Astrocyte (in vitro differentiated cells and primary cell): ENCODE data around the gene P3H4. TPM values are rescaled to one million over a fixed set of nuclear protein-coding genes. Genes with fewer than 3 reads are reported as not detected.

Experiments used
- DNase-seq: peaks from one replicate; pipeline ENCODE4 v3.0.0-alpha.2; 2010; ENCODE audit warnings: low read depth
- FAIRE-seq: peaks from 2 replicates; lab custom pipeline; 2011; peaks lifted over from hg19 to GRCh38; lab: Jason Lieb, UNC
- H2AFZ ChIP-seq: 2 replicates; pipeline ENCODE4 v1.6.0; 2012; ENCODE audit warnings: low read depth, low read length, inconsistent platforms
- H3K27ac ChIP-seq: 2 replicates; pipeline ENCODE4 v1.5.1; 2011; ENCODE audit warnings: low read depth, low read length, inconsistent platforms
- H3K27me3 ChIP-seq: 2 replicates; pipeline ENCODE4 v1.6.0; 2011; ENCODE audit warnings: low read length, inconsistent platforms; ENCODE audit not compliant: insufficient read depth
- H3K36me3 ChIP-seq: 2 replicates; pipeline ENCODE4 v1.5.1; 2011; ENCODE audit warnings: low read length, inconsistent platforms; ENCODE audit not compliant: insufficient read depth
- H3K4me1 ChIP-seq: 2 replicates; pipeline ENCODE4 v1.5.1; 2011; ENCODE audit warnings: low read length, inconsistent platforms; ENCODE audit not compliant: insufficient read depth
- H3K4me2 ChIP-seq: 2 replicates; pipeline ENCODE4 v1.6.0; 2012; ENCODE audit warnings: low read length, inconsistent platforms
- H3K4me3 ChIP-seq: 2 replicates; pipeline ENCODE4 v1.5.1; 2011; ENCODE audit warnings: low read depth, mild to moderate bottlenecking, low read length, inconsistent platforms; ENCODE audit not compliant: insufficient read depth
- H3K79me2 ChIP-seq: 2 replicates; pipeline ENCODE4 v1.6.0; 2012; ENCODE audit warnings: mild to moderate bottlenecking, low read length, inconsistent platforms; ENCODE audit not compliant: insufficient read depth
- H3K9ac ChIP-seq: 2 replicates; pipeline ENCODE4 v1.6.0; 2012; ENCODE audit warnings: mild to moderate bottlenecking, low read length, inconsistent platforms
- H3K9me3 ChIP-seq: 2 replicates; pipeline ENCODE4 v1.5.1; 2012; ENCODE audit warnings: low read depth, mild to moderate bottlenecking, low read length, inconsistent platforms; ENCODE audit not compliant: insufficient read depth
- H4K20me1 ChIP-seq: 2 replicates; pipeline ENCODE4 v1.6.0; 2012; ENCODE audit warnings: low read length, inconsistent platforms; ENCODE audit not compliant: insufficient read depth
- H3K27ac Mint-ChIP-seq: one replicate; pipeline ENCODE4 v1.8.0; 2021; ENCODE audit warnings: mild to moderate bottlenecking, mixed read lengths; ENCODE audit not compliant: unreplicated experiment
- H3K27me3 Mint-ChIP-seq: one replicate; pipeline ENCODE4 v1.8.0; 2021; ENCODE audit warnings: low read depth, mixed read lengths; ENCODE audit not compliant: unreplicated experiment
- H3K36me3 Mint-ChIP-seq: one replicate; pipeline ENCODE4 v1.8.0; 2021; ENCODE audit warnings: low read depth, mixed read lengths; ENCODE audit not compliant: unreplicated experiment
- H3K4me1 Mint-ChIP-seq: one replicate; pipeline ENCODE4 v1.8.0; 2021; ENCODE audit warnings: low read depth, mixed read lengths; ENCODE audit not compliant: unreplicated experiment
- H3K4me3 Mint-ChIP-seq: one replicate; pipeline ENCODE4 v1.8.0; 2021; ENCODE audit warnings: mild to moderate bottlenecking, moderate library complexity, mixed read lengths; ENCODE audit not compliant: unreplicated experiment
- H3K9me3 Mint-ChIP-seq: one replicate; pipeline ENCODE4 v1.8.0; 2021; ENCODE audit warnings: mild to moderate bottlenecking, mixed read lengths; ENCODE audit not compliant: unreplicated experiment
- CTCF ChIP-seq: IDR thresholded peaks from 2 replicates; pipeline ENCODE4 v1.5.1; 2011; ENCODE audit warnings: low read depth, mild to moderate bottlenecking, inconsistent platforms, low read length, moderate library complexity; ENCODE audit not compliant: insufficient read depth
- EZH2 ChIP-seq: IDR thresholded peaks from 2 replicates; pipeline ENCODE4 v1.6.1; 2012; ENCODE audit warnings: mild to moderate bottlenecking, low read length, inconsistent platforms; ENCODE audit not compliant: insufficient read depth
- total RNA-seq: library from RNA; stranded (reverse); gene quantifications from 2 replicates; pipeline ENCODE4 v1.2.1, GENCODE V29; 2021

Gene P3H4
- total RNA-seq, 1 donor from 2014 or later, result 81.5 TPM

DNA sequence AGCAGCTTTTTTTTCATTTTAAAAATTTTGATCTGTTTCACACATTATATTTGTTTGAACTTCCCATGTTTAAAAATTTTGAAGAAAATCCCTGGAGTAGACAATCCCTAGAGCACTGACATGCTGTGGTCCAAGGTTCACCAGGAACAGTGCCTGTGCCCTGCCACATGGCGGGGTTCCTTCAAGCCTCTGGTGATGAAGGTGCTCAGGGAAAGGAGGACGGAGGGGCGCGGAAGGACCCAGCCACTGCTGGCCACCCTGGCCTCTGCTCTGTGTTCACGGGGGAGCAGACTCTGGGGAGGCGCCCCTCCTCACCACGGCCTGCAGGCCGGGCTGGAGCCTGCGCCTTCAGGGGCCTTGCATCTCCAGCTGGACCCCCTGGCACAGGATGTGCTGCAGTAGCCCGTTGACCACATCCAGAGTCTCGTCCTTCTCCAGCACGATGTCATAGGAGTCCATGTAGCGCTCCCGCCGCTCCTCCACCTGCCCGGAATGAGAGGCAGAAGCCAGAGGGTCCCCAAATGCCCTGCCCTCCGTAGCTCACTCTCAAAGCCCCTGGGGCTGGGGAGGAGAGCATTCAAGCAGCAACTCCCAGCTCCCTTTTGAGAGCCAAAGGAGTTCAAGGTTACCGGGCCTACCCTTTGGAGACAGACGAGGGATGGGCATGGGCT, 13.6 kb upstream of the P3H4 start:
- Histone ChIP-seq H4K20me1 (peaks cover 28% of the 10 kb centered on the region), H3K4me3 (no peak overlapping the region), H2AFZ (no peak overlapping the region), H3K27ac (no peak overlapping the region), H3K79me2 (no peaks in the 10 kb centered on the region), H3K4me1 (no peaks in the 10 kb centered on the region), H3K4me2 (no peak overlapping the region), H3K27me3 (no peaks in the 10 kb centered on the region), H3K36me3 (peaks cover 18% of the 10 kb centered on the region), H3K9ac (no peak overlapping the region), H3K9me3 (no peaks in the 10 kb centered on the region)
- H3K27ac Mint-ChIP-seq, result no peak overlapping the region
- DNase-seq, result no peak
- no peak for TF ChIP-seq CTCF
- TF ChIP-seq EZH2, result no peak
- peaks cover 6% of the 10 kb centered on the region for H3K36me3 Mint-ChIP-seq
- no peaks in the 10 kb centered on the region for H3K27me3 Mint-ChIP-seq
- peak overlapping the region; percentile 27 for H3K4me3 Mint-ChIP-seq
- FAIRE-seq, result no peak
- H3K9me3 Mint-ChIP-seq, result no peaks in the 10 kb centered on the region
- no peaks in the 10 kb centered on the region for H3K4me1 Mint-ChIP-seq

DNA sequence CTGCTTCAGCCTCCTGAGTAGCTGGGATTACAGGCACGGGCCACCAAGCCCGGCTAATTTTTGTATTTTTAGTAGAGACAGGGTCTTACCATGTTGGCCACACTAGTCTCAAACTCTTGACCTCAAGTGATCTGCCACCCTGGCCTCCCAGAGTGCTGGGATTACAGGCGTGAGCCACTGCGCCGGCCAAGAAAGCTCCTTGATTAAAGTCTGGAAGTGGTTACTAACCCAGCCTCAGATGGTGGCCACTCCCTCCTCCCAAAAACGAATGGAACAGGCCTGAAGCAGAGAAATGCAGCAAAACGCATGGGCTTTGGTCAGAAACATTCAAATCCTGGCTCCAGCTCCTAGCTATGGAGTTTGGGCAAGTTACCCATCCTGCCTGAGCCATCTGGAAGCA, 12.3 kb upstream of the P3H4 start:
- Histone ChIP-seq H3K9me3 (no peaks in the 10 kb centered on the region), H3K27me3 (no peaks in the 10 kb centered on the region), H3K4me2 (no peak overlapping the region), H3K4me3 (no peak overlapping the region), H3K36me3 (peaks cover 15% of the 10 kb centered on the region), H3K27ac (no peak overlapping the region), H3K4me1 (no peaks in the 10 kb centered on the region), H4K20me1 (peaks cover 41% of the 10 kb centered on the region), H3K9ac (no peak overlapping the region), H2AFZ (no peak overlapping the region), H3K79me2 (no peaks in the 10 kb centered on the region)
- no peak for FAIRE-seq
- H3K4me3 Mint-ChIP-seq, result no peak overlapping the region
- TF ChIP-seq EZH2, result no peak
- no peak for TF ChIP-seq CTCF
- H3K27me3 Mint-ChIP-seq, result no peaks in the 10 kb centered on the region
- peaks cover 3% of the 10 kb centered on the region for H3K36me3 Mint-ChIP-seq
- DNase-seq, result no peak
- peak overlapping the region; percentile 34 for H3K27ac Mint-ChIP-seq
- H3K9me3 Mint-ChIP-seq, result no peaks in the 10 kb centered on the region
- no peaks in the 10 kb centered on the region for H3K4me1 Mint-ChIP-seq

- H3K27ac Mint-ChIP-seq, result no peak overlapping the region
- peak overlapping the region; percentile 20 for H3K4me3 Mint-ChIP-seq
- H3K27me3 Mint-ChIP-seq, result no peaks in the 10 kb centered on the region
- no peak overlapping the region for H3K9ac ChIP-seq
- peaks cover 15% of the 10 kb centered on the region for H3K36me3 ChIP-seq
- no peaks in the 10 kb centered on the region for H3K79me2 ChIP-seq
- no peaks in the 10 kb centered on the region for H3K4me1 Mint-ChIP-seq
- FAIRE-seq (no peak), DNase-seq (no peak)
- no peaks in the 10 kb centered on the region for H3K9me3 ChIP-seq
- no peak overlapping the region for H3K27ac ChIP-seq
- TF ChIP-seq CTCF, result no peak
- no peak for TF ChIP-seq EZH2
- H3K4me1 ChIP-seq, result no peaks in the 10 kb centered on the region
- no peak overlapping the region for H2AFZ ChIP-seq
- H3K4me2 ChIP-seq, result no peak overlapping the region
- H3K27me3 ChIP-seq, result no peaks in the 10 kb centered on the region
- H3K4me3 ChIP-seq, result no peak overlapping the region
- H4K20me1 ChIP-seq, result peaks cover 44% of the 10 kb centered on the region
- H3K36me3 Mint-ChIP-seq, result peaks cover 3% of the 10 kb centered on the region
- H3K9me3 Mint-ChIP-seq, result no peaks in the 10 kb centered on the region
Observed at GRCh38 chr17:41823580-41823979, 11.8 kb upstream of the P3H4 start.
